ENCODE results near the gene ANTKMT.

Gene ANTKMT

GRCh38 chr16:720990-721764 lies at the start of gene ANTKMT:
TSS of gene ANTKMT (plus strand) at chr16:721146. CDS start at chr16:721275, 129 bp downstream.
- in situ Hi-C loops (cut with HindIII; ENCODE audit: low sequenced_read_pairs): no loop called here

DNA sequence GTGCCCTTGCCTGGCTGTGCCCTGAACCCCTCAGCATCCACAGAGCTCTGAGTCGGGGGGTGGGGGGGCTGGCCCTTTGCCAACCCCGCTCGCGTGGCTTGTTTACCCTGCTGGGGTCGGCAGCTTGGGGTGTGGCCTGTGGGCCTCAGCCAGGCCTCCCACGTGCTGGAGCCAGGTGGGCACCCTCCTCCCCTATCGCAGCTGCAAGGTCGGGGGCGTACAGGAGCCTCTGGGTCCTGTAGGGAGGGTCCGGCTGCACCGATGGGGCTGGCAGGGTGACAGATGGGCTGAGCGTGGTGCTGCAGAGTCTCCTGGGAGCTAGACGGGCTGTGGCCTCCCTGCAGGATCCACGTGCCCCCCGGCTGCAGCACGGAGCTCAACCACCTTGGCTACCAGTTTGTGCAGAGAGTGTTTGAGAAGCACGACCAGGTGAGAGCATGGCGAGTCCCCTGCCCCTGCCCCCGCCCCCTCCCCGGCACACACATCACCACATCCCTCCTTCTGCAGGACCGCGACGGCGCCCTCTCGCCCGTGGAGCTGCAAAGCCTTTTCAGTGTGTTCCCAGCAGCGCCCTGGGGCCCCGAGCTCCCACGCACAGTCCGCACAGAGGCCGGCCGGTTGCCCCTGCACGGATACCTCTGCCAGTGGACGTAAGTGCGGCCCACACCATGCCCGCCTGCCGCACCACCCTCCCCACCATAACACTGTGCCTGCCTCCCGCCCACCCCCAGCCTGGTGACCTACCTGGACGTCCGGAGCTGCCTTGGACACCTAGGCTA lies 49.4 kb upstream of the ANTKMT start:
- in situ Hi-C loops (cut with HindIII; ENCODE audit: low sequenced_read_pairs): no loop called here

- in situ Hi-C loops (cut with HindIII; ENCODE audit: low sequenced_read_pairs): no loop called here
Measured at GRCh38 chr16:672371-672770, 48.6 kb upstream of the ANTKMT start.

- in situ Hi-C loops (cut with HindIII; ENCODE audit: low sequenced_read_pairs): no loop called here
Measured at GRCh38 chr16:672851-673250, 48.1 kb upstream of the ANTKMT start.

- in situ Hi-C loops (cut with HindIII; ENCODE audit: low sequenced_read_pairs): no loop called here
Measured at GRCh38 chr16:673399-673991, 47.5 kb upstream of the ANTKMT start.

GRCh38 chr16:674214-674881 lies 46.6 kb upstream of the ANTKMT start:
- in situ Hi-C loops (cut with HindIII; ENCODE audit: low sequenced_read_pairs): no loop called here

- in situ Hi-C loops (cut with HindIII; ENCODE audit: low sequenced_read_pairs): no loop called here
Measured at GRCh38 chr16:674968-675883, 45.7 kb upstream of the ANTKMT start, which contains the start of gene RHBDL1. TSS of gene RHBDL1 (plus strand) at chr16:675671. CDS start at chr16:675791, 120 bp downstream.

DNA sequence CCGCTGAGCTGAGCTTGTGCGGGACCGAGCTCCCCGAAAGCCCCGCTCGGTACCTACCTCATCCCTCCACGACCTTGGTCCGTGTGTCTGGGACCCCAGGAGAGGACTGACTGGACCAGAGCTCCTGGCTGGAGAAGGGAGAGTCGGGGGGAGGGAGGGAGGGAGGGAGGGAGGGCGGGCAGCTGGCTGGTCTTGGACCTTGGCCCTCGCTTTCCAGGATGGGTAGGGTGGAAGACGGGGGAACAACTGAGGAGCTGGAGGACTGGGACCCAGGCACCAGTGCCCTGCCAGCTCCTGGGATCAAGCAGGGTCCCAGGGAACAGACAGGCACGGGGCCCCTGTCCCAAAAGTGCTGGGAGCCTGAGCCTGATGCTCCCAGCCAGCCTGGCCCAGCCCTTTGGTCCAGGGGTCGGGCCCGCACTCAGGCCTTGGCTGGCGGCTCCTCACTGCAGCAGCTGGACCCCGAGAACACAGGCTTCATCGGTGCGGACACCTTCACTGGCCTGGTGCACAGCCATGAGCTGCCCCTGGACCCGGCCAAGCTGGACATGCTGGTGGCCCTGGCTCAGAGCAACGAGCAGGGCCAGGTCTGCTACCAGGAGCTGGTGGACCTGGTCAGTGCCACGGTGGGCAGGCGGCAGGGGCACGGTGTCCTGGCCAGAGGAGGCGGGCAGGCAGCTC lies 44.9 kb upstream of the ANTKMT start:
- in situ Hi-C loops (cut with HindIII; ENCODE audit: low sequenced_read_pairs): no loop called here

DNA sequence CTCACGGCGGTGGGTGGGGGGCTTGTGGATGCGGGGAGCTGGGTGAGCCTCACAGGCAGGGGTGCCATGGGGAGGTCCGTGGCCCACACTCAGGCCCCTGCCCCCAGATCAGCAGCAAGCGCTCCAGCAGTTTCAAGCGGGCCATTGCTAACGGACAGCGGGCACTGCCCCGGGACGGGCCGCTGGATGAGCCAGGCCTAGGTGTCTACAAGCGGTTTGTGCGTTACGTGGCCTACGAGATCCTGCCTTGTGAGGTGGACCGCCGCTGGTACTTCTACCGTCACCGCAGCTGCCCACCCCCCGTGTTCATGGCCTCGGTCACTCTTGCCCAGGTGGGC lies 44.4 kb upstream of the ANTKMT start:
- in situ Hi-C loops (cut with HindIII; ENCODE audit: low sequenced_read_pairs): no loop called here

- in situ Hi-C loops (cut with HindIII; ENCODE audit: low sequenced_read_pairs): no loop called here
Measured at GRCh38 chr16:676913-677312, 44.0 kb upstream of the ANTKMT start.

DNA sequence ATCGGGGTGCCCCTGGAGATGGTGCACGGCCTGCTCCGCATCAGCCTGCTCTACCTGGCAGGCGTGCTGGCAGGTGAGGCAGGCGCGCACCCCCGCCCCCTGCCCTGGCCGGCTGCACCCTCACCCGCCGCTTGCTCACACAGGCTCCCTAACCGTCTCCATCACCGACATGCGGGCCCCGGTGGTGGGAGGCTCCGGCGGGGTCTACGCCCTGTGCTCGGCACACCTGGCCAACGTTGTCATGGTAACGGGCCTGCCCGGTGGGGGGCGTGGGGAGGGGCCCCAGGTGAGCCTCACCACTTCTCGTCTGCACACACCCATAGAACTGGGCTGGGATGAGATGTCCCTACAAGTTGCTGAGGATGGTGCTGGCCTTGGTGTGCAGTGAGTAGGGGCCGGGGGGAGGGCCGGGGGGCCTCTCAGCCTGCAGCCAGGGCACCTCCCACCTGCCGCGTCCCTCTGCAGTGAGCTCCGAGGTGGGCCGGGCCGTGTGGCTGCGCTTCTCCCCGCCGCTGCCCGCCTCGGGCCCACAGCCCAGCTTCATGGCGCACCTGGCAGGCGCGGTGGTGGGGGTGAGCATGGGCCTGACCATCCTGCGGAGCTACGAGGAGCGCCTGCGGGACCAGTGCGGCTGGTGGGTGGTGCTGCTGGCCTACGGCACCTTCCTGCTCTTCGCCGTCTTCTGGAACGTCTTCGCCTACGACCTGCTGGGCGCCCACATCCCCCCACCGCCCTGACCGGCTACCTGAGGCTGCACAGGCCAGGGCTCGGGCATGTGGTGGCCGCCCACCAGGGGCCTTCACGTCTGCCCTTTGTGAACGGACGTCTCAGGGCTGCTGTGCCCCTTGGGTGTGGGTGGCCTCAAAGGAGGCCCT lies 43.4 kb upstream of the ANTKMT start:
- in situ Hi-C loops (cut with HindIII; ENCODE audit: low sequenced_read_pairs): no loop called here

GRCh38 chr16:678209-678857 lies 42.6 kb upstream of the ANTKMT start:
- in situ Hi-C loops (cut with HindIII; ENCODE audit: low sequenced_read_pairs): no loop called here

- in situ Hi-C loops (cut with HindIII; ENCODE audit: low sequenced_read_pairs): no loop called here
Measured at GRCh38 chr16:678858-679813, 41.8 kb upstream of the ANTKMT start.

DNA sequence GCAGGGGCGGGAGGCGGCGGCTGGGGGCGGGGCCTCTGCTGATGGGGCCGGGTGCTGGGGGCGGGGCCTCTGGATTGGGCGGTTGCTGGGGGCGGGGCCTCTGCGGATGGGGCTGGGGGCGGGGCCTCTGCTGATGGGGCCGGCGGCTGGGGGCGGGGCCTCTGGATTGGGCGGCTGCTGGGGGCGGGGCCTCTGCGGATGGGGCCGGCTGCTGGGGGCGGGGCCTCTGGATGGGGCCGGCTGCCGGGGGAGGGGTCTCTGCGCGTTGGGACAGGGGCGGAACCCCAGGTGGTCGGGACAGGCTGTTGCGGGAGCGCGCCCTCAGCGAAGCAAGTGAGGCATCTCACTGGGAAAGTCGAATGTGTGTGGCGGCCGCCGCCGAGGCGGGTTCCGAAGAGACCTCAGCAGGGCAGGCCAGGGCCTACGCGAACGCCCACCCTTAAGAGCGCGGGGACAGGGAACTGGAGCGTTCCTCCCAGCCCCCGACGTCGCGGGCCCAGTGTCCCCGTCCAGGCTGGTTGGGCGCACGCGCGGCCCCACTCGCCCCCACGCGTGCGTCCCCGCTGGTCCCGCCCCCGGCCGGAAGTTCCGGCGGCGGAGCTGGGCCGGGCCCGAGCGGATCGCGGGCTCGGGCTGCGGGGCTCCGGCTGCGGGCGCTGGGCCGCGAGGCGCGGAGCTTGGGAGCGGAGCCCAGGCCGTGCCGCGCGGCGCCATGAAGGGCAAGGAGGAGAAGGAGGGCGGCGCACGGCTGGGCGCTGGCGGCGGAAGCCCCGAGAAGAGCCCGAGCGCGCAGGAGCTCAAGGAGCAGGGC lies 40.9 kb upstream of the ANTKMT start, which contains the start of gene STUB1:
Gene STUB1 (plus strand): TSS at position 597 of the 811 bp plus-strand sequence. CDS start 116 bp downstream, at position 713.
- in situ Hi-C loops (cut with HindIII; ENCODE audit: low sequenced_read_pairs): no loop called here

DNA sequence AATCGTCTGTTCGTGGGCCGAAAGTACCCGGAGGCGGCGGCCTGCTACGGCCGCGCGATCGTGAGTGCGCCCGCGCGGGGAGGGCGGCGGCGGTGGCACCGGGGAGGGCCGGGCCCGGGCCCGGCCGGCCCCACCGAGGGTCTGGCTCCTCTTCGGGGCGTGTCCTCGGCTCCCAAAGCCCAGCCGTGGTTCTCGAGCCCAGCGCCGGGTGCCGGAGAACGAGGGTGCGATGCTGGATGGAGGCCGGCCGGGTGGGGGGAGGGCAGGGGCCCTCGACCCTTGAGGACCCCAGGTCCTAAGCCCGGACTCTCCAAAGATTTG lies 40.4 kb upstream of the ANTKMT start:
- in situ Hi-C loops (cut with HindIII; ENCODE audit: low sequenced_read_pairs): no loop called here
